GM12878 (cell line): ENCODE data around the gene HHAT. TPM values are rescaled to one million over a fixed set of nuclear protein-coding genes. Genes with fewer than 3 reads are reported as not detected.

Experiments used
- ATAC-seq: fragments of 200-7000 bp; cut with Tn5 transposase; 3 replicates; pipeline ENCODE4 v1.9.1; 2020; ENCODE audit warnings: mild to moderate bottlenecking, moderate library complexity
- BruUV-seq: library from RNA; stranded (reverse); fragments of 400-500 nt; replicated peaks from 2 replicates; lab custom pipeline; 2021; lab: Mats Ljungman, UMichigan
- CTCF ChIA-PET: fragments of 300-600 bp; sonication (Branson Sonifier 250); formaldehyde crosslinking; extraction: SDS; loops from one replicate; lab custom pipeline; 2021; ENCODE audit warnings: inconsistent platforms; lab: Yijun Ruan, JAX
- POLR2A ChIA-PET: fragments of 350-600 bp; formaldehyde crosslinking; extraction: SDS; loops from one replicate; lab custom pipeline; 2021; ENCODE audit warnings: inconsistent platforms; lab: Charles Lee
- RAD21 ChIA-PET: fragments of 300-600 bp; sonication (Branson Sonifier 250); formaldehyde crosslinking; loops from one replicate; lab custom pipeline; 2023; ENCODE audit warnings: antibody characterized with exemption; ENCODE audit not compliant: unreplicated experiment; lab: Charles Lee
- SMC1A ChIA-PET: fragments of 300-600 bp; sonication (Branson Sonifier 250); formaldehyde crosslinking; loops from one replicate; lab custom pipeline; 2023; ENCODE audit not compliant: unreplicated experiment, uncharacterized antibody; lab: Charles Lee
- DNase-seq: peaks from one replicate; pipeline ENCODE4 v3.0.0-alpha.2; 2011; ENCODE audit warnings: low read depth, low spot score
- FAIRE-seq: peaks from 3 replicates; lab custom pipeline; 2011; peaks lifted over from hg19 to GRCh38; lab: Jason Lieb, UNC
- H2AFZ ChIP-seq: 2 replicates; pipeline ENCODE4 v1.6.0; 2011; ENCODE audit warnings: low read depth, low read length, control low read depth; ENCODE audit not compliant: control insufficient read depth
- H3K27ac ChIP-seq: 2 replicates; pipeline ENCODE4 v1.5.1; 2011; ENCODE audit warnings: control low read depth; ENCODE audit not compliant: control insufficient read depth, insufficient read depth
- H3K27me3 ChIP-seq, 2 experiments: replicated peaks in 1 of 2; 2 replicates each; pipeline versions ENCODE4 v1.6.0 to v1.6.1; 2011; ENCODE audit warnings: low read length in 1 of 2; ENCODE audit not compliant: control insufficient read depth in 2 of 2, insufficient read depth in 2 of 2
- H3K36me3 ChIP-seq, 2 experiments: 2 replicates each; pipeline ENCODE4 v1.5.1; 2011; ENCODE audit warnings: low read length in 1 of 2; ENCODE audit not compliant: control insufficient read depth in 2 of 2, insufficient read depth in 2 of 2
- H3K4me1 ChIP-seq: 2 replicates; pipeline ENCODE4 v1.6.1; 2011; ENCODE audit warnings: mild to moderate bottlenecking, low read length, moderate library complexity, mixed read lengths; ENCODE audit not compliant: control insufficient read depth, insufficient read depth
- H3K4me2 ChIP-seq: 2 replicates; pipeline ENCODE4 v1.6.0; 2011; ENCODE audit warnings: control low read depth; ENCODE audit not compliant: control insufficient read depth, insufficient read depth
- H3K4me3 ChIP-seq: fragments of 200-600 bp; sonication (generic); 2 replicates; pipeline ENCODE4 v1.5.1; 2016
- H3K79me2 ChIP-seq: 2 replicates; pipeline ENCODE4 v1.6.0; 2011; ENCODE audit warnings: low read length; ENCODE audit not compliant: control insufficient read depth, insufficient read depth
- H3K9ac ChIP-seq: 2 replicates; pipeline ENCODE4 v1.8.0; 2011; ENCODE audit warnings: low read length, control low read depth, mixed read lengths; ENCODE audit not compliant: control insufficient read depth, insufficient read depth
- H3K9me3 ChIP-seq: replicated peaks from 3 replicates; pipeline ENCODE4 v1.5.1; 2011; ENCODE audit warnings: mild to moderate bottlenecking, low read length; ENCODE audit not compliant: control insufficient read depth, insufficient read depth
- H4K20me1 ChIP-seq: 2 replicates; pipeline ENCODE4 v1.6.0; 2011; ENCODE audit not compliant: control insufficient read depth, insufficient read depth
- ATF7 ChIP-seq: fragments of 450-650 bp; IDR thresholded peaks from 2 replicates; pipeline ENCODE4 v1.6.1; 2016; ENCODE audit warnings: low read depth, mild to moderate bottlenecking
- BRCA1 ChIP-seq: IDR thresholded peaks from 2 replicates; pipeline ENCODE4 v1.6.1; 2011; ENCODE audit warnings: low read depth, low read length, improper control_type of control experiment
- CBFB ChIP-seq: IDR thresholded peaks from 2 replicates; pipeline ENCODE4 v1.6.1; 2016; ENCODE audit warnings: antibody characterized with exemption, low read depth
- CHD1 ChIP-seq: IDR thresholded peaks from 2 replicates; pipeline ENCODE4 v1.6.1; 2012; ENCODE audit warnings: low read depth, low read length, improper control_type of control experiment
- E2F8 ChIP-seq: fragments of 450-650 bp; IDR thresholded peaks from 2 replicates; pipeline ENCODE4 v1.6.1; 2018; ENCODE audit warnings: mild to moderate bottlenecking, low read depth, moderate library complexity; ENCODE audit not compliant: partially characterized antibody
- E4F1 ChIP-seq: fragments of 450-650 bp; IDR thresholded peaks from 2 replicates; pipeline ENCODE4 v1.6.1; 2018; ENCODE audit warnings: borderline replicate concordance, mild to moderate bottlenecking; ENCODE audit not compliant: partially characterized antibody
- EGR1 ChIP-seq, 2 experiments: IDR thresholded peaks; 1 replicate in 1 of 2; 2 replicates in 1 of 2; pipeline ENCODE4 v1.6.1; 2011 to 2012; ENCODE audit warnings: low read depth in 2 of 2, low read length in 2 of 2, borderline replicate concordance in 1 of 2, mild to moderate bottlenecking in 1 of 2, moderate library complexity in 1 of 2
- MXI1 ChIP-seq: fragments of 150-350 bp; IDR thresholded peaks from 2 replicates; pipeline ENCODE4 v1.6.1; 2011; ENCODE audit warnings: low read depth, mild to moderate bottlenecking, inconsistent platforms, low read length, improper control_type of control experiment
- NFIC ChIP-seq: IDR thresholded peaks from 2 replicates; pipeline ENCODE4 v1.6.1; 2012; ENCODE audit warnings: low read depth, mild to moderate bottlenecking, inconsistent platforms, low read length, moderate library complexity
- PBX3 ChIP-seq: IDR thresholded peaks from 2 replicates; pipeline ENCODE4 v1.6.1; 2011; ENCODE audit warnings: mild to moderate bottlenecking, low read depth, low read length, moderate library complexity; ENCODE audit not compliant: insufficient replicate concordance
- POLR2AphosphoS2 ChIP-seq: IDR thresholded peaks from 2 replicates; pipeline ENCODE4 v1.6.1; 2011; ENCODE audit warnings: low read depth, mild to moderate bottlenecking, low read length, improper control_type of control experiment, moderate library complexity
- RELA ChIP-seq: fragments of 450-650 bp; IDR thresholded peaks from 2 replicates; pipeline ENCODE4 v1.8.0; 2014; ENCODE audit warnings: borderline replicate concordance; ENCODE audit not compliant: partially characterized antibody
- WGBS: methylation state at CpG from one replicate; pipeline ENCODE4 v1.1.6; 2016; ENCODE audit warnings: low lambda C conversion rate; ENCODE audit not compliant: insufficient replicate concordance, insufficient coverage; ENCODE audit errors: missing lambda C conversion rate; 5-methylcytosine and 5-hydroxymethylcytosine counted together
- in situ Hi-C: fragments of 300-500 bp; cut with MboI; formaldehyde crosslinking; loops from 9 replicates; pipeline ENCODE4 v1.14.3; 2018; ENCODE audit warnings: mixed read lengths
- intact Hi-C: fragments of 100-400 bp; cut with micrococcal nuclease; formaldehyde crosslinking; loops from one replicate; pipeline ENCODE4 v1.14.2; 2022; ENCODE audit not compliant: unreplicated experiment
- polyA plus RNA-seq, 11 experiments: library from polyadenylated mRNA; depleted of rRNA in 4 of 11; unstranded in 6 of 11; stranded (reverse) in 5 of 11; fragments of >200 nt; fragmentation: Nextera tagmentation in 4 of 11; fragmentation: Illumina TruSeq in 1 of 11; extraction: Ambion mirVana in 4 of 11; extraction: Trizol in 1 of 11; gene quantifications; 1 replicate in 1 of 11; 2 replicates in 10 of 11; pipeline versions ENCODE4 v1.2.1 to v1.2.3, GENCODE V29; 2011 to 2016; ENCODE audit warnings: inconsistent platforms in 2 of 11, missing spikeins in 2 of 11, low read depth in 1 of 11
- total RNA-seq, 4 experiments: library from RNA; depleted of rRNA in 3 of 4; stranded (reverse); fragments of >200 nt in 3 of 4; fragmentation: Illumina TruSeq in 1 of 4; extraction: Trizol in 1 of 4; gene quantifications; 2 replicates each; pipeline versions ENCODE4 v1.2.1 to v1.2.3, GENCODE V29; 2013 to 2021
- TF ChIP-seq, protein P1 (sequence below): fragments of 450-650 bp; formaldehyde crosslinking; IDR thresholded peaks from 2 replicates; pipeline ENCODE4 v1.4.0; 2022; ENCODE audit warnings: mild to moderate bottlenecking, moderate library complexity

HHAT gene
- total and polyA plus RNA-seq, 10 of the 15 experiments (the other 5 are each of a cell fraction or from before 2014, with no cell fraction given) = 1.2 to 37.6 (median 2.6) TPM

GRCh38 chr1:210482945-210483617 is 154.4 kb downstream of the HHAT start:
- no peak for ATAC-seq
- WGBS = 40% methylated on average over 3 of the region's 3 CpGs
- no peak overlapping the region for H2AFZ ChIP-seq
- ChIA-PET SMC1A (interaction anchor here (0.9 to 1.7 kb wide), 4 partner anchors 14 to 122 kb away, joined by 3 to 4 read pairs (median 3); no protein-coding TSS in a partner anchor), CTCF (interaction anchor here (0.5 kb wide), 1 partner anchor 651 kb away, joined by 3 read pairs; the partner anchor contains the start of gene KCNH1), POLR2A (no interaction called here), RAD21 (no interaction called here)
- H3K9me3 ChIP-seq = no peaks in the 10 kb centered on the region
- H3K27ac ChIP-seq = no peak overlapping the region
- H3K9ac ChIP-seq = no peak overlapping the region
- no peak for FAIRE-seq
- no peaks in the 10 kb centered on the region for H3K4me1 ChIP-seq
- no peak overlapping the region for H3K4me2 ChIP-seq
- no peaks in the 10 kb centered on the region for H3K36me3 ChIP-seq
- H3K4me3 ChIP-seq = no peak overlapping the region
- H3K79me2 ChIP-seq = no peaks in the 10 kb centered on the region
- BruUV-seq = no TSS peak
- DNase-seq = no peak
- H4K20me1 ChIP-seq = no peaks in the 10 kb centered on the region
- no peaks in the 10 kb centered on the region for H3K27me3 ChIP-seq
- intact Hi-C loops = no loop called here
- in situ Hi-C loops = no loop called here
- TF ChIP-seq CBFB = no peak
- no peak for TF ChIP-seq PBX3
- no peak for TF ChIP-seq BRCA1
- TF ChIP-seq RELA = no peak
- no peak for TF ChIP-seq MXI1
- no peak for TF ChIP-seq ATF7
- TF ChIP-seq E2F8 = no peak
- TF ChIP-seq POLR2AphosphoS2 = no peak
- no peak for TF ChIP-seq CHD1
- TF ChIP-seq NFIC = no peak
- no peak for TF ChIP-seq E4F1
- TF ChIP-seq EGR1 (IDR thresholded peaks at IDR 0.05; ENCODE audit: borderline replicate concordance in 1 of 2, low read depth in 2 of 2, low read length in 2 of 2) = no peak
- TF ChIP-seq, protein P1, sequence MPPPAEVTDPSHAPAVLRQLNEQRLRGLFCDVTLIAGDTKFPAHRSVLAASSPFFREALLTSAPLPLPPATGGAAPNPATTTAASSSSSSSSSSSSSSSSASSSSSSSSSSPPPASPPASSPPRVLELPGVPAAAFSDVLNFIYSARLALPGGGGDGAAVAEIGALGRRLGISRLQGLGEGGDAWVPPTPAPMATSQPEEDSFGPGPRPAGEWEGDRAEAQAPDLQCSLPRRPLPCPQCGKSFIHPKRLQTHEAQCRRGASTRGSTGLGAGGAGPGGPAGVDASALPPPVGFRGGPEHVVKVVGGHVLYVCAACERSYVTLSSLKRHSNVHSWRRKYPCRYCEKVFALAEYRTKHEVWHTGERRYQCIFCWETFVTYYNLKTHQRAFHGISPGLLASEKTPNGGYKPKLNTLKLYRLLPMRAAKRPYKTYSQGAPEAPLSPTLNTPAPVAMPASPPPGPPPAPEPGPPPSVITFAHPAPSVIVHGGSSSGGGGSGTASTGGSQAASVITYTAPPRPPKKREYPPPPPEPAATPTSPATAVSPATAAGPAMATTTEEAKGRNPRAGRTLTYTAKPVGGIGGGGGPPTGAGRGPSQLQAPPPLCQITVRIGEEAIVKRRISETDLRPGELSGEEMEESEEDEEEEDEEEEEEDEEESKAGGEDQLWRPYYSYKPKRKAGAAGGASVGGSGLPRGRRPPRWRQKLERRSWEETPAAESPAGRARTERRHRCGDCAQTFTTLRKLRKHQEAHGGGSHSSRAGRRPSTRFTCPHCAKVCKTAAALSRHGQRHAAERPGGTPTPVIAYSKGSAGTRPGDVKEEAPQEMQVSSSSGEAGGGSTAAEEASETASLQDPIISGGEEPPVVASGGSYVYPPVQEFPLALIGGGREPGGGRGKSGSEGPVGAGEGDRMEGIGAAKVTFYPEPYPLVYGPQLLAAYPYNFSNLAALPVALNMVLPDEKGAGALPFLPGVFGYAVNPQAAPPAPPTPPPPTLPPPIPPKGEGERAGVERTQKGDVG = no peak
